CD4-positive, alpha-beta T cell treated with Interleukin-2 at 100 ng/mL for 4 hours (primary cell): Measurements from ENCODE around the gene IL13RA2.

Experiments
- DNase-seq: peaks from one replicate; pipeline ENCODE4 v3.0.0-alpha.2; 2020; ENCODE audit warnings: low spot score

Gene IL13RA2

GRCh38 chrX:115017455-115017854, at the start of gene IL13RA2:
Gene IL13RA2, minus strand, starts transcription at chrX:115017616. Its CDS starts 347 bp downstream, at chrX:115017269.
- DNase-seq: no peak

GRCh38 chrX:115065304-115065703, 47.9 kb upstream of the IL13RA2 start:
- no peak for DNase-seq

- no peak for DNase-seq
Measured at GRCh38 chrX:115060013-115060412, 42.6 kb upstream of the IL13RA2 start.

- no peak for DNase-seq
Measured at GRCh38 chrX:115058276-115058675, 40.9 kb upstream of the IL13RA2 start.

- no peak for DNase-seq
Measured at GRCh38 chrX:115054876-115055275, 37.5 kb upstream of the IL13RA2 start.

GRCh38 chrX:115053223-115053622, 35.8 kb upstream of the IL13RA2 start:
- no peak for DNase-seq

- no peak for DNase-seq
Measured at GRCh38 chrX:115047715-115048114, 30.3 kb upstream of the IL13RA2 start.

- DNase-seq: no peak
Measured at GRCh38 chrX:115047181-115047580, 29.8 kb upstream of the IL13RA2 start.

GRCh38 chrX:115040417-115040816, 23.0 kb upstream of the IL13RA2 start:
- DNase-seq: no peak

GRCh38 chrX:115038406-115038805, 21.0 kb upstream of the IL13RA2 start:
- no peak for DNase-seq

GRCh38 chrX:115036029-115036428, 18.6 kb upstream of the IL13RA2 start:
- DNase-seq: no peak

- DNase-seq: no peak
Measured at GRCh38 chrX:115031989-115032388, 14.6 kb upstream of the IL13RA2 start.

- DNase-seq: no peak
Measured at GRCh38 chrX:115030625-115031024, 13.2 kb upstream of the IL13RA2 start.

- DNase-seq: no peak
Measured at GRCh38 chrX:115029869-115030570, 12.6 kb upstream of the IL13RA2 start.

GRCh38 chrX:115029440-115029839, 12.0 kb upstream of the IL13RA2 start:
- no peak for DNase-seq

GRCh38 chrX:115023811-115024210, 6.4 kb upstream of the IL13RA2 start:
- DNase-seq: no peak

- no peak for DNase-seq
Measured at GRCh38 chrX:115023139-115023538, 5.7 kb upstream of the IL13RA2 start.

- no peak for DNase-seq
Measured at GRCh38 chrX:115021121-115021520, 3.7 kb upstream of the IL13RA2 start.

- DNase-seq: no peak
Measured at GRCh38 chrX:115018944-115019343, 1.5 kb upstream of the IL13RA2 start.

- DNase-seq: no peak
Measured at GRCh38 chrX:115018040-115018647, 728 bp upstream of the IL13RA2 start.

GRCh38 chrX:115013705-115014104, 3.7 kb downstream of the IL13RA2 start:
- DNase-seq: no peak

GRCh38 chrX:115011428-115011827, 6.0 kb downstream of the IL13RA2 start:
- no peak for DNase-seq

- DNase-seq: no peak
Measured at GRCh38 chrX:114999906-115000305, 17.5 kb downstream of the IL13RA2 start.

- no peak for DNase-seq
Measured at GRCh38 chrX:114997779-114998178, 19.6 kb downstream of the IL13RA2 start.
